SK-N-MC (cell line): Measurements from ENCODE around the gene CALD1.

Experiments
- EZH2 ChIP-seq: fragments of 200-600 bp; sonication (generic); IDR thresholded peaks from one replicate; pipeline ENCODE4 v1.6.1; 2017; ENCODE audit warnings: antibody characterized with exemption
- FOXP2 ChIP-seq: optimal IDR thresholded peaks from 2 replicates; pipeline ENCODE3; 2011; ENCODE audit warnings: mild to moderate bottlenecking, moderate library complexity; ENCODE audit not compliant: insufficient read depth; ENCODE audit errors: extremely low read length, control extremely low read depth
- POLR2AphosphoS5 ChIP-seq: IDR thresholded peaks from 2 replicates; pipeline ENCODE4 v1.6.1; 2012; ENCODE audit warnings: mild to moderate bottlenecking, low read depth, low read length, borderline replicate concordance

GRCh38 chr7:134874407-134874806 lies 95.0 kb downstream of the CALD1 start:
- no peak for TF ChIP-seq EZH2
- no peak for TF ChIP-seq POLR2AphosphoS5
- TF ChIP-seq FOXP2 = no peak
